DOHH2 (cell line): ENCODE data around the gene SLX4.

Experiments
- CTCF ChIP-seq: fragments of 200-600 bp; sonication (generic); IDR thresholded peaks from one replicate; pipeline ENCODE4 v1.5.1; 2014; ENCODE audit warnings: antibody characterized with exemption, mild to moderate bottlenecking, low read depth, low read length; ENCODE audit not compliant: poor library complexity, severe bottlenecking
- EZH2phosphoT487 ChIP-seq: fragments of 200-600 bp; sonication (generic); IDR thresholded peaks from 2 replicates; pipeline ENCODE4 v1.6.1; 2017; ENCODE audit warnings: borderline replicate concordance, mild to moderate bottlenecking, antibody characterized with exemption, low read length, moderate library complexity, mixed read lengths

DNA sequence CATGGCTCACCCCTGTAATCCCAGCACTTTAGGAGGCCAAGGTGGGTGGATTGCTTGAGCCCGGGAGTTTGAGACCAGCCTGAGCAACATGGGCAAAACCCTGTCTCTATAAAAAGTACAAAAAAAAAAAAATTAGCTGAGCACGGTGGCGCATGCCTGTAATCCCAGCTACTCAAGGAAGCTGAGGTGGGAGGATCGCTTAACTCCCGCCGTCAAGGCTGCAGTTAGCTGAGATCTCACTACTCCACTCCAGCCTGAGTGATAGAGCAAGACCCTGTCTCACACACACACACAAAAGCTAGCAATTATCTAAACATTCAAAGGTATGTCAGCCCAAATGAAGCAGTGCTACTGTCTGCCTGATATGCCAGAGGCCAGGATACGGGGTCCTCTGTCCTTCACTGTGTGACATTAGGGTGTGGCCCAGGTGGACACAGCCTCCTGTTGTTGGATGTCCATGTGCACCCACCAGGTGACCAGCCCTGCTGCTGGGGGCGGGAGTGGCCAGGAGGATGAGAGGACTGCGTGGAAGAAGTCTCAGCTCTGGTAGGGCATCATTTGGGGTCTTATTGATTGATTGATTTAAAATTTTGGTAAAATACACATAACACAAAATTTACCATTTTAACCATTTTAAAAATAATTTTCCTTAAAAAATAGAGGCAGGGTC, 38.1 kb downstream of the SLX4 start:
- TF ChIP-seq CTCF (no peak), EZH2phosphoT487 (no peak)
